Natural killer cell (primary cell): Measurements from ENCODE around the gene BACH1. TPM values are rescaled to one million over a fixed set of nuclear protein-coding genes. Genes with fewer than 3 reads are reported as not detected.

ENCODE experiments used
- ATAC-seq, 3 donors: fragments of 150-1000 bp in 2 of 3; fragments of 200-7000 bp in 1 of 3; cut with Tn5 transposase; 1 replicate in 1 of 3; 2 replicates in 2 of 3; pipeline ENCODE4 v1.10.0; 2021; ENCODE audit warnings: mild to moderate bottlenecking in 2 of 3, moderate library complexity in 2 of 3
- DNase-seq, 2 donors: peaks; one replicate each; pipeline versions ENCODE4 v3.0.0 to v3.0.0-alpha.2; 2013 to 2021; ENCODE audit warnings: mixed read lengths in 1 of 2
- H3K27ac ChIP-seq: one replicate; pipeline ENCODE4 v1.5.1; 2013; ENCODE audit warnings: mild to moderate bottlenecking, low read length
- H3K27me3 ChIP-seq: one replicate; pipeline ENCODE4 v1.6.1; 2013; ENCODE audit warnings: low read length; ENCODE audit not compliant: control insufficient read depth, insufficient read depth
- H3K36me3 ChIP-seq: one replicate; pipeline ENCODE4 v1.6.1; 2013; ENCODE audit warnings: low read length; ENCODE audit not compliant: control insufficient read depth, insufficient read depth
- H3K4me1 ChIP-seq: one replicate; pipeline ENCODE4 v1.6.1; 2013; ENCODE audit warnings: low read length; ENCODE audit not compliant: control insufficient read depth, insufficient read depth
- H3K4me3 ChIP-seq: one replicate; pipeline ENCODE4 v1.5.1; 2013; ENCODE audit warnings: low read length
- H3K9me3 ChIP-seq: one replicate; pipeline ENCODE4 v1.6.1; 2013; ENCODE audit warnings: low read length; ENCODE audit not compliant: control insufficient read depth, insufficient read depth
- H3K27ac Mint-ChIP-seq, 2 donors: one replicate each; pipeline ENCODE4 v1.8.0; 2022; ENCODE audit warnings: mild to moderate bottlenecking in 2 of 2, mixed read lengths in 2 of 2, moderate library complexity in 1 of 2
- H3K27me3 Mint-ChIP-seq, 2 donors: one replicate each; pipeline ENCODE4 v1.8.0; 2022; ENCODE audit warnings: low read depth in 2 of 2, mixed read lengths in 2 of 2
- H3K36me3 Mint-ChIP-seq: one replicate; pipeline ENCODE4 v1.8.0; 2022; ENCODE audit warnings: mixed read lengths
- H3K4me1 Mint-ChIP-seq, 2 donors: one replicate each; pipeline ENCODE4 v1.8.0; 2022; ENCODE audit warnings: mixed read lengths in 2 of 2
- H3K4me3 Mint-ChIP-seq: one replicate; pipeline ENCODE4 v1.8.0; 2022; ENCODE audit warnings: mild to moderate bottlenecking, moderate library complexity, mixed read lengths
- H3K9me3 Mint-ChIP-seq, 2 donors: one replicate each; pipeline ENCODE4 v1.8.0; 2022; ENCODE audit warnings: mixed read lengths in 2 of 2
- CTCF ChIP-seq: fragments of 200-600 bp; IDR thresholded peaks from one replicate; pipeline ENCODE4 v1.8.0; 2022; ENCODE audit warnings: antibody characterized with exemption
- WGBS: methylation state at CpG from one replicate; pipeline ENCODE4 v1.1.7; 2013; ENCODE audit warnings: missing lambda C conversion rate; ENCODE audit not compliant: insufficient coverage; 5-methylcytosine and 5-hydroxymethylcytosine counted together
- intact Hi-C: fragments of 100-400 bp; cut with micrococcal nuclease; formaldehyde crosslinking; loops from one replicate; pipeline ENCODE4 v1.14.2; 2022
- total RNA-seq, 4 donors: library from RNA; stranded (reverse); fragments of 120-200 nt in 1 of 4; gene quantifications; one replicate each; pipeline versions ENCODE4 v1.2.3 to v1.2.4, GENCODE V29; 2013 to 2022

The BACH1 gene
- total RNA-seq, 3 donors from 2014 or later (not counting 1 experiment from before 2014, with no cell fraction given): 74.2 to 111 (median 86.3) TPM

GRCh38 chr21:29332461-29333362 is 34.0 kb downstream of the BACH1 start:
- no peak overlapping the region for H3K27ac ChIP-seq
- Mint-ChIP-seq H3K4me1 (peaks cover 10 to 23% of the 10 kb centered on the region in 2 donors), H3K4me3 (no peak overlapping the region), H3K27ac (no peak overlapping the region), H3K27me3 (no peaks in the 10 kb centered on the region), H3K36me3 (peaks cover 6% of the 10 kb centered on the region), H3K9me3 (no peaks in the 10 kb centered on the region)
- no peak overlapping the region for H3K4me3 ChIP-seq
- TF ChIP-seq CTCF: no peak
- ATAC-seq: no peak
- WGBS: 94% methylated on average over 9 of the region's 10 CpGs
- no peaks in the 10 kb centered on the region for H3K27me3 ChIP-seq
- no peak for DNase-seq
- no peaks in the 10 kb centered on the region for H3K9me3 ChIP-seq
- H3K4me1 ChIP-seq: no peaks in the 10 kb centered on the region
- H3K36me3 ChIP-seq: peaks cover 13% of the 10 kb centered on the region
- intact Hi-C loops: no loop called here

GRCh38 chr21:29333406-29333805 is 34.7 kb downstream of the BACH1 start:
- Mint-ChIP-seq H3K27me3 (no peaks in the 10 kb centered on the region), H3K27ac (no peak overlapping the region), H3K4me1 (peaks cover 10 to 21% of the 10 kb centered on the region in 2 donors), H3K4me3 (no peak overlapping the region), H3K36me3 (peaks cover 6% of the 10 kb centered on the region), H3K9me3 (no peaks in the 10 kb centered on the region)
- DNase-seq: no peak
- Histone ChIP-seq H3K27ac (no peak overlapping the region), H3K4me3 (no peak overlapping the region), H3K27me3 (no peaks in the 10 kb centered on the region), H3K9me3 (no peaks in the 10 kb centered on the region), H3K36me3 (peaks cover 13% of the 10 kb centered on the region), H3K4me1 (no peaks in the 10 kb centered on the region)
- intact Hi-C loops: no loop called here
- no peak for ATAC-seq
- TF ChIP-seq CTCF: no peak
- WGBS: 96% methylated on average over 1 of the region's 1 CpG

GRCh38 chr21:29334717-29335428 is 36.2 kb downstream of the BACH1 start:
- peaks cover 11 to 21% of the 10 kb centered on the region in 2 donors for H3K4me1 Mint-ChIP-seq
- H3K9me3 ChIP-seq: no peaks in the 10 kb centered on the region
- ATAC-seq: peak in 1 of 3 donors; percentile 84
- no peak overlapping the region for H3K27ac Mint-ChIP-seq
- H3K4me3 ChIP-seq: no peak overlapping the region
- H3K27me3 ChIP-seq: no peaks in the 10 kb centered on the region
- H3K36me3 Mint-ChIP-seq: peaks cover 6% of the 10 kb centered on the region
- 84% methylated on average over 7 of the region's 11 CpGs for WGBS
- no peak for TF ChIP-seq CTCF
- DNase-seq: no peak
- no peak overlapping the region for H3K4me3 Mint-ChIP-seq
- H3K9me3 Mint-ChIP-seq: no peaks in the 10 kb centered on the region
- H3K4me1 ChIP-seq: no peaks in the 10 kb centered on the region
- H3K27ac ChIP-seq: no peak overlapping the region
- intact Hi-C loops: no loop called here
- no peaks in the 10 kb centered on the region for H3K27me3 Mint-ChIP-seq
- peaks cover 9% of the 10 kb centered on the region for H3K36me3 ChIP-seq
